Fibroblast of skin of left quadriceps (primary cell): ENCODE data around the gene MCAM.
A peak's percentile ranks its signal among the peaks of the same experiment; 100 is the strongest.

Source experiments
- DNase-seq, 2 experiments: peaks; one replicate each; pipeline ENCODE4 v3.0.0-alpha.2; 2013; ENCODE audit warnings: low read depth in 2 of 2

MCAM gene

DNA sequence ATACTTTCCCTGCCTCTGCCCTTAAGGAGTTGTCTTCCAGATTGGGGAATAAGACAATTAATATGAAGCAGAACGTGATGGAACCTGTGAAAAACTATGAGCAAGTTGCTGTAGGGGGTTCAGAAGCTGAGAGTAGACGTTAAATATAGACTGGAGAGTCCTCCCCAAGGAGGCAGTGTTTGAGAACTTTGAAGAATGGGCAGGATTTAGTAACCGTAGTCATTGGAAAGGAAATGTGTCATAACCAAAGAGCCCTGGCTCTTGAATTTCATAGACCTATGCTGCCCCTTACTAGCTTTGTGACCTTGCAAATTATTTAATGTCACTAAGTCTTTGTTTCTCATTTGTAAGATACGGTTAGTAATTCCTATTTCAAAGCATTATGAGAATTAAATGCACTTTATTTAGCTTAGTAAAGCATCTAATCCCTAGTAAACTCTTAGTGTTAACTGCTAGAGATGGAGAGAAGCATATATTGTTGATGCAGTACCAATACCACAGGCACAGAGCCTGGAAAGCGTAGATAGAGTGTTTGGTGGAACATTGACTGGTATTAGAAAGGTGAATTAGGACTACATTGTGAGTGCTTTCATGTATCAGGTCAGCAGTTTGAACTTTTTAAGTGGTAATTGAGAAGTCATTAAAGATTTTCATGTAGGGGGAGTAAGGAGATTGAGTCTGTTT lies 54.1 kb downstream of the MCAM start:
- DNase-seq, result peak; percentile 4 to 9

DNA sequence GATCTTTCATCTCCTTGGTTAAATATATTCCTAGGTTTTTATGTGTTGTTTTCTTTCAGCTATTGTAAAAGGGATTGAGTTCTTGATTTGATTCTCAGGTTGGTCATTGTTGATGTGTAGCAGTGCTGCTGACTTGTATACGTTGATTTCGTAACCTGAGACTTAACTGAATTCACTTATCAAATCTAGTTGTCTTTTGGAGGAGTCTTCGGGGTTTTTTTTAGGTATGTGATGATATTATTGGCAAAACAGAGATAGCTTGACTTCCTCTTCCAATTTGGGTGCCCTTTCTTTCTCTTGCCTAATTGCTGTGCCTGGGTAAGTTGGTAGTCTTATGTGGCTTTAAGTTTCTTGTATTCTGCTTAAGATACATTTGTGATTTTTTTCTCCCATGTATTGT lies 57.9 kb downstream of the MCAM start:
- DNase-seq, result no peak
